Heart left ventricle (tissue), 13 donors: Measurements from ENCODE around the gene PTPRK.

Experiments
- POLR2A ChIP-seq, 2 donors: fragments of 450-650 bp; IDR thresholded peaks; one replicate each; pipeline ENCODE4 v1.6.1; 2017; ENCODE audit warnings: antibody characterized with exemption in 2 of 2, mild to moderate bottlenecking in 2 of 2, moderate library complexity in 2 of 2
- TF ChIP-seq, protein P1 (sequence below), 12 donors: fragments of 200-600 bp; sonication (generic) in 4 of 12; IDR thresholded peaks; one replicate each; pipeline versions ENCODE4 v1.5.0 to v1.8.0; 2018 to 2022; ENCODE audit warnings: antibody characterized with exemption in 12 of 12, mild to moderate bottlenecking in 5 of 12
- donor health status: ischemic (EF 13 %, LVEDD 7.1; RV severe dilation, severe dysfunction).
- donor health status: DM: no; HTN: yes; CAD: no.
- donor health status: DM: no; HTN: no; CAD: no.
- donor health status: ischemic (EF 25% LVEDD 6.9; RV normal size, moderate dysfunction).
- donor health status: ischemic (EF 25% LVEDD 5.7; RV mildly dilated, moderate dysfunction).
- donor health status: ischemic (EF 35%, LVEDD 5.7; RV mildly dilated, moderate dysfunction).
- donor health status: nonischemic (EF 11% LVEDD 7.7; RV severe dilation, severe dysfunction).
- donor health status: DM: yes; HTN: yes; CAD: no.
- donor health status: PGD.
- donor health status: ischemic (EF 29% LVEDD 5.4; RV normal size, mild dysfunction).
- donor health status: nonischemic (EF 23%, LVEDD 6.1; RV moderate dilation, normal function).

DNA sequence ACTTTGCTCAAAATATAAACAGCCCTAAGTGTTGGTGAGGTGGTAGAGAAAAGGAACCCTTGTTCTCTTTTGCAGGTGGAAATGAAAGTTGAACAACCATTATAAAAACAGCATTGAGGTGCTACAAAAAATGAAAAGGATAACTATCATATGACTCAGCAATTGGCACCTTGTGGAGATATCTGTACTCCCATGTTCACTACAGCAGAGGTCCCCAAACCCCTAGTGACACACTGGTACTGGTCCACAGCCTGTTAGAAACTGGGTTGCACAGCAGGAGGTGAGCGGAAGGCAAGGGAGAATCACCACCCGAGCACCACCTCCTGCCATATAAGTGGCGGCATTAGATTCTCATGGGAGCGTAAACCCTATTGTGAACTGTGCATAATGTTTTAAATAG lies 352.2 kb downstream of the PTPRK start:
- TF ChIP-seq, protein P1, sequence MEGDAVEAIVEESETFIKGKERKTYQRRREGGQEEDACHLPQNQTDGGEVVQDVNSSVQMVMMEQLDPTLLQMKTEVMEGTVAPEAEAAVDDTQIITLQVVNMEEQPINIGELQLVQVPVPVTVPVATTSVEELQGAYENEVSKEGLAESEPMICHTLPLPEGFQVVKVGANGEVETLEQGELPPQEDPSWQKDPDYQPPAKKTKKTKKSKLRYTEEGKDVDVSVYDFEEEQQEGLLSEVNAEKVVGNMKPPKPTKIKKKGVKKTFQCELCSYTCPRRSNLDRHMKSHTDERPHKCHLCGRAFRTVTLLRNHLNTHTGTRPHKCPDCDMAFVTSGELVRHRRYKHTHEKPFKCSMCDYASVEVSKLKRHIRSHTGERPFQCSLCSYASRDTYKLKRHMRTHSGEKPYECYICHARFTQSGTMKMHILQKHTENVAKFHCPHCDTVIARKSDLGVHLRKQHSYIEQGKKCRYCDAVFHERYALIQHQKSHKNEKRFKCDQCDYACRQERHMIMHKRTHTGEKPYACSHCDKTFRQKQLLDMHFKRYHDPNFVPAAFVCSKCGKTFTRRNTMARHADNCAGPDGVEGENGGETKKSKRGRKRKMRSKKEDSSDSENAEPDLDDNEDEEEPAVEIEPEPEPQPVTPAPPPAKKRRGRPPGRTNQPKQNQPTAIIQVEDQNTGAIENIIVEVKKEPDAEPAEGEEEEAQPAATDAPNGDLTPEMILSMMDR (IDR thresholded peaks at IDR 0.05): no peak
- TF ChIP-seq POLR2A (IDR thresholded peaks at IDR 0.05): no peak
